IPS-18a (cell line): Measurements from ENCODE around the gene DDX47.
A peak's percentile ranks its signal among the peaks of the same experiment; 100 is the strongest.

Experiments
- H3K27ac ChIP-seq: one replicate; pipeline ENCODE4 v1.5.1; 2013; ENCODE audit warnings: low read length
- H3K27me3 ChIP-seq: one replicate; pipeline ENCODE4 v1.6.1; 2013; ENCODE audit warnings: mild to moderate bottlenecking, low read length; ENCODE audit not compliant: control insufficient read depth, insufficient read depth
- H3K36me3 ChIP-seq: one replicate; pipeline ENCODE4 v1.6.1; 2013; ENCODE audit warnings: low read depth, low read length; ENCODE audit not compliant: control insufficient read depth
- H3K4me1 ChIP-seq: one replicate; pipeline ENCODE4 v1.6.1; 2013; ENCODE audit warnings: low read depth, low read length; ENCODE audit not compliant: control insufficient read depth
- H3K4me3 ChIP-seq: one replicate; pipeline ENCODE4 v1.5.1; 2013; ENCODE audit warnings: low read length
- H3K9ac ChIP-seq: one replicate; pipeline ENCODE4 v1.6.1; 2013; ENCODE audit warnings: mild to moderate bottlenecking, low read length, moderate library complexity
- H3K9me3 ChIP-seq: one replicate; pipeline ENCODE4 v1.6.1; 2013; ENCODE audit warnings: low read depth, low read length; ENCODE audit not compliant: control insufficient read depth

The DDX47 gene

GRCh38 chr12:12786706-12787601 is 26.2 kb upstream of the DDX47 start:
- Histone ChIP-seq H3K4me1 (peaks cover 23% of the 10 kb centered on the region), H3K9ac (peak overlapping the region; percentile 25), H3K4me3 (peak overlapping the region; percentile 52), H3K9me3 (no peaks in the 10 kb centered on the region), H3K36me3 (no peaks in the 10 kb centered on the region), H3K27ac (no peak overlapping the region), H3K27me3 (peaks cover 34% of the 10 kb centered on the region)

DNA sequence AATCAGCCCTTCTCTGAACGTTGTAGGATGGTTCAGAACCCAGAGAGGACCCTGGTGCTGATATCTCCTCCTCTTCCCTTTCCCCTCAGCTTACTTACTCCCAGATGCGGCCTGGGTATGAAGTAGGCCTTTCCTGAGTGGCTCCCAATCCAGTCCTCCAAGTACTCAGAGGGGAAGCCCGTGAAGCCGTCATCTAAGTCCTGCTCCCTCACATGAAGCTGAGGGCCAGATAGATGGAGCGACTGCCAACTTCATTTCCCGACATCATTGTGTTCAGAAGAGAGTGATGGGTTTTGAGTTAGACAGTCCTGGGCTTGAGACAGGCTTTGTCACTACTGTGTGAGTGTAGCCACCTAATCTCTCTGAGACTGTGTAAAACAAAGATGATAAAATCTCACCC is 25.0 kb upstream of the DDX47 start:
- no peak overlapping the region for H3K4me3 ChIP-seq
- H3K27me3 ChIP-seq, result peaks cover 34% of the 10 kb centered on the region
- no peaks in the 10 kb centered on the region for H3K9me3 ChIP-seq
- H3K9ac ChIP-seq, result no peak overlapping the region
- H3K4me1 ChIP-seq, result peaks cover 23% of the 10 kb centered on the region
- H3K36me3 ChIP-seq, result no peaks in the 10 kb centered on the region
- no peak overlapping the region for H3K27ac ChIP-seq

GRCh38 chr12:12788675-12789368 is 24.3 kb upstream of the DDX47 start:
- H3K36me3 ChIP-seq, result no peaks in the 10 kb centered on the region
- peaks cover 34% of the 10 kb centered on the region for H3K27me3 ChIP-seq
- no peak overlapping the region for H3K27ac ChIP-seq
- H3K4me1 ChIP-seq, result peaks cover 23% of the 10 kb centered on the region
- no peak overlapping the region for H3K4me3 ChIP-seq
- no peaks in the 10 kb centered on the region for H3K9me3 ChIP-seq
- no peak overlapping the region for H3K9ac ChIP-seq

DNA sequence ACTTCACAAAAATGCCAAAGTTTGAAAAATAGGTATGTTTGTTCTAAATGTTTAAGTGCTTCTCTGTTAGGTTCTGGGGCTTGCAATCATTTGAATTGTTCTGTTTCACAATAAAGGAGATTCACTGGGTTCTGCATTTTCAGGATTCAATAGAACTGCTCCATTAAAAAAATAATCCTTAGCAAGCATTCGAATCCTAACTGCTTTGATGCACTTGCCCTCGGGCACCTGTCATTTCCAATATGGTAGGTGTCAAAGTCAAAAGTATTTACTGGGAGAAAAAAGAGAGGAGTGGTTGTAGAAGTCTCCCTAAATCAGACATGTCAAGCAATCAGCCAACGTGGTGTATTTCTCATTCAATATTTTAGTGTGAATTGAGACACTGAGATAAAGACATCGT is 22.2 kb upstream of the DDX47 start:
- H3K9ac ChIP-seq, result no peak overlapping the region
- no peak overlapping the region for H3K27ac ChIP-seq
- H3K9me3 ChIP-seq, result no peaks in the 10 kb centered on the region
- peaks cover 27% of the 10 kb centered on the region for H3K27me3 ChIP-seq
- no peaks in the 10 kb centered on the region for H3K36me3 ChIP-seq
- no peak overlapping the region for H3K4me3 ChIP-seq
- peaks cover 8% of the 10 kb centered on the region for H3K4me1 ChIP-seq

- H3K27ac ChIP-seq, result no peak overlapping the region
- no peaks in the 10 kb centered on the region for H3K9me3 ChIP-seq
- peaks cover 19% of the 10 kb centered on the region for H3K27me3 ChIP-seq
- H3K4me1 ChIP-seq, result peaks cover 3% of the 10 kb centered on the region
- H3K9ac ChIP-seq, result no peak overlapping the region
- no peak overlapping the region for H3K4me3 ChIP-seq
- no peaks in the 10 kb centered on the region for H3K36me3 ChIP-seq
These were observed 21.3 kb upstream of the DDX47 start for GRCh38 chr12:12791756-12792369.

DNA sequence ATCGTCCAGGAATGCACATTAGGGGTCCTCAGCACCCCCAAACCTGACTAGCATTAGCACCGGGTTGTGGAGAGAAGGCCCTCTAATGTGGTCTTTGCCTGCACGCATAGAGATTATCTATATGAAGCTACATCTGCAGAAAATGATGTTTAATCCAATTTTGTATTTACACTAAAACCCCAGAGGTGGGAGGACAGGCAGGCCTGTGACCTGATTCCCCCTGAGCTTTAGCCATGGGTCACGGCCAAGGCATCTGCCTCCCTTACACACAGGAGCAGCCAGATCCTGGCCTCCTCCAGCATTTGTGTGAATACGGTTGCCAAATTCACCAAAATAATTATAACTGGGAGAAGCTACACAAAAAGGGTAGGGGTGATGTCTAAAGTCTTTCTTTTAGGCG is 20.7 kb upstream of the DDX47 start:
- H3K36me3 ChIP-seq, result no peaks in the 10 kb centered on the region
- no peak overlapping the region for H3K9ac ChIP-seq
- H3K27me3 ChIP-seq, result peaks cover 13% of the 10 kb centered on the region
- H3K9me3 ChIP-seq, result no peaks in the 10 kb centered on the region
- no peak overlapping the region for H3K27ac ChIP-seq
- no peak overlapping the region for H3K4me3 ChIP-seq
- no peaks in the 10 kb centered on the region for H3K4me1 ChIP-seq

DNA sequence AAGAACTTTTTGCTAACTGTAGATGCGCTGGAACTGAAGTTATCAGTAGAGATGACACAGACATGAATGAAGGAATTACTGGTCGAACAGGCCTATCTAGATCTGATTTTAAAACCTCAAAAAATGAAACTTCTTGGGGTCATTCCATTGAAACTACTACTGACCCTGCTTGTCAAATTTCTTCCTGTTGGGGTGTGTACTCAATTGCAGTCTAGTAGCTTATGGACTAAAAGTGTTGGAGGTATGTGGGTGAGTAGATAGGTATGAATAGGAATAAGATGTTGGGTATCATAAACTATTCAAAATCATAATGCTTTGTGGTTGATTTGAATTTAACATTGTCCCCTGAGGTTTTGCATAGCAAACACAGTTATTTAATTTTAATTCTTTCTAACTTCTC is 18.5 kb upstream of the DDX47 start:
- Histone ChIP-seq H3K4me1 (peaks cover 4% of the 10 kb centered on the region), H3K36me3 (no peaks in the 10 kb centered on the region), H3K27ac (no peak overlapping the region), H3K9me3 (no peaks in the 10 kb centered on the region), H3K4me3 (no peak overlapping the region), H3K27me3 (no peaks in the 10 kb centered on the region), H3K9ac (no peak overlapping the region)

- peaks cover 4% of the 10 kb centered on the region for H3K4me1 ChIP-seq
- H3K9ac ChIP-seq, result no peak overlapping the region
- no peak overlapping the region for H3K27ac ChIP-seq
- no peaks in the 10 kb centered on the region for H3K36me3 ChIP-seq
- H3K4me3 ChIP-seq, result no peak overlapping the region
- no peaks in the 10 kb centered on the region for H3K27me3 ChIP-seq
- no peaks in the 10 kb centered on the region for H3K9me3 ChIP-seq
These were observed 17.0 kb upstream of the DDX47 start for GRCh38 chr12:12796171-12796570.

DNA sequence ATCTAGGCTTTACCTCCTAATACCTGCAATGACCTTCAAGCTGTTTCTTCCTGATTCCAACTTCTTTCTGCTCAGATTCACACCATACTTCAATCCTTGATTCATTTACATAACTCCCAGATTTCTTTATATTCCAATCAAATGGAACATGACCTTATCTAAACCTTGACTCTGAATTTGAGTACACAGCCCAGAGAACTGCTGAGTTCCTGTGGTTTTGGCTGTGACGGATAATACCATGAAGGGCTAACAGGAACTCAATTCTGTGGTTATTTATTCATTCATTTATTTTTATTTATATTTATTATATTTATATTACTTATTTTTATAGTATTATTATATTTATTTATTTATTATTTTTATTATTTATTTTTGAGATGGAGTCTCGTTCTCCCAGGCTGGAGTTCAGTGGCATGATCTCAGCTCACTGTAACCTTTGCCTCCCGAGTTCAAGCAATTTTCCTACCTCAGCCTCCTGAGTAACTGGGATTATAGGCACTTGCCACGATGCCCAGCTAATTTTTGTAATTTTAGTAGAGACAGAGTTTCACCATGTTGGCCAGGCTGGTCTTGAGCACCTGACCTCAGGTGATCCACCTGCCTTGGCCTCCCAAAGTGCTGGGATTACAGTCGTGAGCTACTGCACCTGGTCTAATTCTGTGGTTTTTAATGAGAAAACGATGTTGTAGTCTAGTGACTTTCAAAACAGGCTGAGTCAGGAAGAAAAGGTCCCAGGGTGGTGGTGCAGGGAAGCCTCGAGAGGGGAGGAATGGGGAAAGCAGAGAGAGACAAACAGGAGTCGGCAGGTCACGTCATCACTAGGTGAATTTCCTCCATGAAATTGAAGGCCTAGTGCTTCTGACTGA is 16.0 kb upstream of the DDX47 start:
- Histone ChIP-seq H3K9me3 (no peaks in the 10 kb centered on the region), H3K27ac (no peak overlapping the region), H3K27me3 (no peaks in the 10 kb centered on the region), H3K9ac (no peak overlapping the region), H3K4me1 (peaks cover 4% of the 10 kb centered on the region), H3K36me3 (no peaks in the 10 kb centered on the region), H3K4me3 (no peak overlapping the region)

DNA sequence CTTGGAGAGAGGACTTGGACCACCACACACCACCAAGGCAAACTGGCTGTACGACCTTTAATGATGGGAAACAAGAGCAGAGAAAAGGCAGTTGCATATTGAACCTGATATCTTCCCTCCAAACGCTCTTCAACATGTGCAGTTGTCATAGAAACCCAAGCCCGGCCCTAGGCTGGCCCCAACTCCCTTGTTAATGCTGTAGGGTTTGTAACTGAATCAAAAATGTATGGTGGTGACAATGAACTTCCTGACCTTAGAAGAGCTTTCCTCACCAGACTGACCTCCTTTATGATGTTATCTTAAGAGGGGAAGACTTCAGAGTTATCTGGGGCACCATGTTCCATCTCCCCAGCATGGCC is 15.4 kb upstream of the DDX47 start:
- H3K9ac ChIP-seq, result no peak overlapping the region
- H3K36me3 ChIP-seq, result no peaks in the 10 kb centered on the region
- peaks cover 4% of the 10 kb centered on the region for H3K4me1 ChIP-seq
- no peak overlapping the region for H3K27ac ChIP-seq
- H3K27me3 ChIP-seq, result no peaks in the 10 kb centered on the region
- no peak overlapping the region for H3K4me3 ChIP-seq
- no peaks in the 10 kb centered on the region for H3K9me3 ChIP-seq

DNA sequence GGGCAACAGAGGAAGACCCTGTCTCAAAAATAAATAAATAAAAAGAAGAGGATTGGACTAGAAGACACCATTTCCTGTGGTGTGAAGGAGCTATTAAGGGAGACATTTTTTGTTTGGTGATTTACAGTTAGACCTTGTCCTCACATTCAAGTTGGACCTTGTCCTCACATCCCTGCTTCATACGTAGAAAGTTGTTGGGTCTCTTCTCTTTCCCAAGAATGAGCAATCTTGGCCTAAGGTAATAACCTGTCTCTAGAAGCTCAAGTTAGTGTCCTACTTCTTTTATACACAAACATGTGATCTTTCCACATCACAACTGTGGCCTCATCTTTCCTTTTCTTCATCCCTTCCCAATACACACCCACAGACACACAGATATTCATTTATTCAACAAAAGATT is 14.7 kb upstream of the DDX47 start:
- Histone ChIP-seq H3K36me3 (no peaks in the 10 kb centered on the region), H3K4me1 (peaks cover 4% of the 10 kb centered on the region), H3K4me3 (no peak overlapping the region), H3K27me3 (no peaks in the 10 kb centered on the region), H3K27ac (no peak overlapping the region), H3K9me3 (no peaks in the 10 kb centered on the region), H3K9ac (no peak overlapping the region)
